ENCODE results near the gene ACADSB.
A peak's percentile ranks its signal among the peaks of the same experiment; 100 is the strongest.

ACADSB gene

DNA sequence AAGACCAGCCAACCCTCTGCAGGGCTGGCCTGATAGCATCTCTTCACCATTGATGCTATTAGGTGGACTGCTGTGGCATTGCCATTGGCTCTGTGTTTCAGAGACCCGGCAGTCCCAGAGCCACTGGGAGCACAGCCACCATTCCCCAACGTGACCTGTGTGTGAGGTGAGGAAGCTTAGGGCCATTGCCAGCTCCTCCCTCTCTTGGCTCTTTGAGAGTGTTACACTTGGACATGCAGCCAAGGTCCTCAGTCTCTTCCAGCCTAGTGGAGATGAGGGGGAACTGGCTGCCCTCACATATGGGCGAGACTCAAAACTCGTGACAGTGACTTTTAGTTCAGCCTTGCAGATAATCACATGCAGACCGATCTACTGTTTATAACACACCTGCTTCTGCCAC lies 87.6 kb downstream of the ACADSB start:
- H3K4me3 Mint-ChIP-seq = no peak overlapping the region
- H3K27ac Mint-ChIP-seq = no peak overlapping the region
- H3K9me3 Mint-ChIP-seq = no peaks in the 10 kb centered on the region

DNA sequence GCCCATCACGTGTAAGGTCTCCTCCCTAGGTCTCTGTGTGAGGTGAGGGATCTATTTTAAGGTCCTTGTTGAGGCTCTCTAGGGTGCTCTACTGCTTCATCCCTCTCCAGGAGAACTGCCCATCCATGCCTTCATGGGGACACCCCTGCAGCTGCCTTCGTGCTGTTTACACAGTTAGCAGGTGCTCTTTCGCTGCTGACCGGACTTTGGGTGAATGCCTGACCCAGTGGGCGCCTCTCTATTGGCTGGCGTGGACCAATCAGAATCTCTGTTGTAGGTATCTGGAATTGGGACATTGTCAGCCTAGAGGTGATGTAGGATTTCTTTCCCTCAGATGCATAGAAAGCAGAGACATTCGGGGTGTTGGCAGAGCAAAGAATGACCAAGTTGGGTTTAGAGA lies 88.2 kb downstream of the ACADSB start:
- H3K4me3 Mint-ChIP-seq = no peak overlapping the region
- peaks cover 41% of the 10 kb centered on the region for H3K27me3 Mint-ChIP-seq

More for the DNA sequence above, 87.6 kb downstream of the ACADSB start:
- Mint-ChIP-seq H3K4me1 (no peaks in the 10 kb centered on the region), H3K27me3 (peaks cover 41% of the 10 kb centered on the region)
- DNase-seq (no peak), ATAC-seq (no peak)

DNA sequence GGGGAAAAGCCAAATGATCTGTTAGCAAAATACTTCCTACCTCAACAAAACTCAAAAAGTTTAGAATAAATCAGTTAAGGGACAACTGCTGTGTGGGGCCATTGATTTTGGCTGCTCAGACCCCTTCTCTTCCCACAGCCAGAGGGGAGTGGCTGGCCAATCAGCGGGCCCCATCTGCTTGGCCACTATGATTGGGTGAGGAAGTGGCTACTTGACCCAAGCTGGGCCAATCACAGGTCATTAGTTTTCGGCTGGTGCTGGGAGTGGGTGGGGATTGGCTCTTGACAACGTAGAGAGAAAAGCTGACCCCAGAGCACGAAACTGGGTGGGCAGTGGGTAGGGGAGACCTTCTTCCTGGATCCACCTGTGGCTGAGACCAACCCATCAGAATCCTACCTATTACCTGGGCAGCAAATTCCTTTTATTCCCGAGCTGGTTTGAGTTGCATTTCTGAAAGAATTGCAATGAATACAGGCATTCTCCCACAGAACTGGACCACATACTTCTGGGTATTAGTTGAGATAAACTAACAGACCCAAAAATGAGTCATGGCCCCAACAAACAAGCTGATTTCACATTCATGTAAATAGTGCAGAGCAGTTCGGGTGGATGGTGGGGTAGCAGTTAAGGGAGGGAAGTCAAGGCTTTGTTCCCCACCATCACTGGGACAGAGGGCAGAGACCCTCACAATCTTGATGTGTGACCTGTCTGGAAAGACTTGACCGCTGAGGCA lies 91.4 kb downstream of the ACADSB start:
- H3K4me1 Mint-ChIP-seq = no peaks in the 10 kb centered on the region
- H3K27me3 Mint-ChIP-seq = peaks cover 10% of the 10 kb centered on the region
- H3K4me3 Mint-ChIP-seq = no peak overlapping the region
- no peaks in the 10 kb centered on the region for H3K9me3 Mint-ChIP-seq
- ATAC-seq (no peak), DNase-seq (no peak)
- peak overlapping the region in 1 of 2 donors; percentile 72 for H3K27ac Mint-ChIP-seq

More for the DNA sequence above, 88.2 kb downstream of the ACADSB start:
- DNase-seq (no peak), ATAC-seq (no peak)
- Mint-ChIP-seq H3K27ac (no peak overlapping the region), H3K9me3 (no peaks in the 10 kb centered on the region), H3K4me1 (no peaks in the 10 kb centered on the region)

DNA sequence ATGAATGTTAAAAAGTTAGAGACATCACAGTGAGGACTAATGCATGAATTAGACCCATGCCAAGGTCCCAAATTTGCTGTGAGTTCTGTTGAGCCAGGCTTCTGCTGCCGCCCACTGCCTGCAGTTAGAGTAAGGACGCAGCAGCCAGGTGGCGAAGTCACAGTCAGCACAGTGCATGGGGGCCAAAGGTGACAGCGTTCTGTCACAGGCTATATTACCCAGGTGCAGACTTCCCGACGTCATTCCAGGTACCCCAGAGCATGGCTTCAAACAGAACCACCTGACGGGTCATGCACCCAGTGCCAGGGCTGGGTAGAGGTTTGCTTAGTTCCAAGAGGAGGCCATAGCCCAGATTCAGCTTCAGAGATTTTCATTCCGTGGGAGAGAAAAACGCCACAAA lies 93.1 kb downstream of the ACADSB start:
- Mint-ChIP-seq H3K9me3 (no peaks in the 10 kb centered on the region), H3K27me3 (peaks cover 16% of the 10 kb centered on the region), H3K4me1 (no peaks in the 10 kb centered on the region), H3K27ac (no peak overlapping the region), H3K4me3 (no peak overlapping the region)
- DNase-seq (no peak), ATAC-seq (no peak)

DNA sequence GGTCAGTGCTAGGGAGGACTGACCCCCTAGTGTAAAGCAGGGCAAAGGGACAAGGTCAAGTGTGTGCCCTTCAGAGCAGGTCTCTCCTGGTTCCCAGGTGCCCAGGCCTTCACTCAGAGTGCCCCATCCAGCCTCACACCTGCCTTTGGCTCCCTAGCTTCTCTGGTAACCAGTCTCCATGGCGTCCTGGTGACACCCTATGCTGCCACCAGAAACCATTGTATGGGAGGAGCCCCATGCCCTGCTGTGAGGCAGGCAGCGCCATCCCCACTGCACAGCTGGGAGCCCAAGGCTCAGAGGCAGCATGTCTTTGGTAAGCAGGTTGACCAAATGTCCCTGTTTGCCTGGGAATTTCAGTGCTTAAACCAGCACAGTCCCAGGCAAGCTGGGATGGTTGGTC lies 93.9 kb downstream of the ACADSB start:
- Mint-ChIP-seq H3K27ac (no peak overlapping the region), H3K27me3 (peaks cover 12% of the 10 kb centered on the region), H3K4me1 (no peaks in the 10 kb centered on the region)

DNA sequence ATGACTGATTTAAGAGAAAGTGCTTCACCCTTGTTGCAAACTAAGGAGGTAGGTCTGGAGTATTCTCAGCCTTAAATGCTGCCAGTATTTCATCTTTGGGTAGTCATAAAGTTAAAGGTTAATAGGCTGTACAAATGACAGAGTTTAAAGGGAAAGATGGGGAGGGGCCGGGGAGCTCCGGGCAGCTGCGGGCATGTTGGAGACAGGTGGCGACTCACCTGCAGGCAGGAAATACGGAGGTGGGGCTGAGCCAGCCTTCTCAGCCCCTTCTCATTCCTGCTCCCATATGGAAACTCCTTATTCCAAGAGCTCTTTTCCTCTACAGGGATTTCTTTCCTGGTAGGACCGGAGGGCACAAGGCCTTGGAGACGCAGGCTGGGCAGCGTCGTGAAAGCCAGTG lies 95.1 kb downstream of the ACADSB start:
- DNase-seq (no peak), ATAC-seq (no peak)
- H3K27me3 Mint-ChIP-seq = peaks cover 12% of the 10 kb centered on the region
- H3K9me3 Mint-ChIP-seq = no peaks in the 10 kb centered on the region
- H3K4me1 Mint-ChIP-seq = no peaks in the 10 kb centered on the region
- peak overlapping the region in 1 of 2 donors; percentile 40 for H3K27ac Mint-ChIP-seq
- H3K4me3 Mint-ChIP-seq = no peak overlapping the region

More for the DNA sequence above, 93.9 kb downstream of the ACADSB start:
- ATAC-seq (no peak), DNase-seq (no peak)
- Mint-ChIP-seq H3K4me3 (no peak overlapping the region), H3K9me3 (no peaks in the 10 kb centered on the region)
